ENCODE results near the gene MTCL3.
A peak's percentile ranks its signal among the peaks of the same experiment; 100 is the strongest.

The MTCL3 gene

DNA sequence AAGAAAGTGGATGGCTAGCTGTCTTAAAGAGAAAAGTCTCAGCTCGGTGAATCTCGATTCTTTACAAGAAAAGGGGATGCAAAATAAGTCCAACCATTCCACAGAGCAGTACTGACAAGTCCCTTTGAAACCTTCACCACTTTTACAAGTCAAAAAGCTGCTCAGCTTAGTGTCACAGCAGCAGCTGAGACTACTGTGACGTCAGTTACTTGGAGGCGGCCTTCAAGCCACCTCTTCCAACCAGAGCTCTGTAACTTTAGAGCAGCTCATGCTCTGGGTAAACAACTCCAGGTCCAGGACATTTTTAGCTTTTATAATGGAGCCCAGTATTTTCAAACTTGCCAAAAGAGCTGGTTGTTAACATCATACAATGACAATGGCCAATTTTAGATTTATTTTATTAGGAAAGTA lies 59.9 kb downstream of the MTCL3 start, which contains the start of gene KIAA0408:
Gene KIAA0408 (minus strand): TSS at position 159 of the 411 bp plus-strand sequence. CDS start 5,408 bp downstream, outside the sequence.
- Histone ChIP-seq H3K4me3 (peak within 1 kb of the TSS; percentile 54), H3K9ac (ENCODE audit: insufficient read length) (peak within 1 kb of the TSS; percentile 7), H3K36me3 (ENCODE audit: insufficient read depth, low read length) (no peaks in the 10 kb centered on the region), H3K9me3 (ENCODE audit: low read depth, low read length) (no peaks in the 10 kb centered on the region), H3K27ac (peak within 1 kb of the TSS; percentile 80)
- DNase-seq (ENCODE audit: low read depth, low spot score): no peak
- TF ChIP-seq EZH2 (IDR thresholded peaks at IDR 0.05) (no peak), FOXP2 (optimal IDR thresholded peaks at IDR 0.05; ENCODE audit: control extremely low read depth, extremely low read length, insufficient read depth) (no peak), POLR2AphosphoS5 (IDR thresholded peaks at IDR 0.05; ENCODE audit: borderline replicate concordance, low read depth, low read length) (no peak)

DNA sequence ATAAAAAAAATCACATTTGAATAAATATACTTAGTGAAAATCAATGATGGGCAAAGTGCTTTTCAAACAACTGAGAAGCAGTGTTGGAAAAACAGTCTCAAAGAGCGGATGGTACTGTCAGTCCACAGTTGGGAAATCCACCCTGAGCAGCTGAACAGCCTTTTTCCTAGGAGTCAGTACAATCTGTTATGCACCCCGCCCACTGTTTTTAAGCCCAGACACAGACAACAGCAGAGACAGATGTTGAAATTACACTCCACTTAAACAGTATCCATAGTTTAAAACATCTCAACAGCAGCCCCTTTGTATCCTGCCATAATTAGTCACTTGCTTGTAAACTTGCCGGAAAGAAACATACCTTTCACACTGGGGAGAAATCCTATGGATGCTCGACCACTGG lies 60.3 kb downstream of the MTCL3 start:
- no peak for TF ChIP-seq FOXP2 (optimal IDR thresholded peaks at IDR 0.05; ENCODE audit: control extremely low read depth, extremely low read length, insufficient read depth)
- Histone ChIP-seq H3K36me3 (ENCODE audit: insufficient read depth, low read length) (no peaks in the 10 kb centered on the region), H3K9me3 (ENCODE audit: low read depth, low read length) (no peaks in the 10 kb centered on the region), H3K4me3 (peak overlapping the region; percentile 54), H3K9ac (ENCODE audit: insufficient read length) (peak overlapping the region; percentile 7), H3K27ac (peak overlapping the region; percentile 80)
- no peak for DNase-seq (ENCODE audit: low read depth, low spot score)

GRCh38 chr6:127458222-127458621 lies 60.9 kb downstream of the MTCL3 start:
- peak overlapping the region; percentile 54 for H3K4me3 ChIP-seq
- H3K9ac ChIP-seq (ENCODE audit: insufficient read length): peak overlapping the region; percentile 7
- H3K27ac ChIP-seq: peak overlapping the region; percentile 80
- TF ChIP-seq POLR2AphosphoS5 (IDR thresholded peaks at IDR 0.05; ENCODE audit: borderline replicate concordance, low read depth, low read length): peak; percentile 43; the same call in 1 of the 2 replicates
- no peak for TF ChIP-seq FOXP2 (optimal IDR thresholded peaks at IDR 0.05; ENCODE audit: control extremely low read depth, extremely low read length, insufficient read depth)
- H3K9me3 ChIP-seq (ENCODE audit: low read depth, low read length): no peaks in the 10 kb centered on the region
- no peaks in the 10 kb centered on the region for H3K36me3 ChIP-seq (ENCODE audit: insufficient read depth, low read length)
- DNase-seq (ENCODE audit: low read depth, low spot score): no peak

GRCh38 chr6:127457456-127458064 lies 61.6 kb downstream of the MTCL3 start:
- Histone ChIP-seq H3K9me3 (ENCODE audit: low read depth, low read length) (no peaks in the 10 kb centered on the region), H3K36me3 (ENCODE audit: insufficient read depth, low read length) (no peaks in the 10 kb centered on the region), H3K9ac (ENCODE audit: insufficient read length) (no peak overlapping the region), H3K4me3 (peak overlapping the region; percentile 54), H3K27ac (peak overlapping the region; percentile 80)
- TF ChIP-seq EZH2 (IDR thresholded peaks at IDR 0.05) (no peak), POLR2AphosphoS5 (IDR thresholded peaks at IDR 0.05; ENCODE audit: borderline replicate concordance, low read depth, low read length) (no peak), FOXP2 (optimal IDR thresholded peaks at IDR 0.05; ENCODE audit: control extremely low read depth, extremely low read length, insufficient read depth) (no peak)
- DNase-seq (ENCODE audit: low read depth, low spot score): no peak

DNA sequence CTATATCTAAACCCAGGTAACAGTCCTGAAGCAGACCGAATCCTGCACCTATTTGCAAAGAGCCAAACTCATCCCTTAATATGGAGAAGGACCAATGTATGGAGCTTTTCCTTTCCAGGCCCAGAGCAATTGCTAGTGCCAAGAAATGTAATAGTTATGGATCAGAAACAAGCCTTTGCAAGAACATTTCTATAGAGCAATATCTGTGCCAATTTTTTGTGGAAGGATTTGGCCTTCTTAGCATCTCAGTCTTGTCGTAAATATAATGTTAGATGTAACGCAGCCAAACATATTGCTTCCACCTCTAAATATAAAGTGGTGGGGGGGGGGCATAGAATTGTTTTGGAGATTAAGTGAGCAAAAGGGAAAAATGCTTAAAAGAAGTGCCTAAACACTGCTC lies 62.7 kb downstream of the MTCL3 start:
- H3K4me3 ChIP-seq: no peak overlapping the region
- H3K27ac ChIP-seq: peak overlapping the region; percentile 80
- no peaks in the 10 kb centered on the region for H3K36me3 ChIP-seq (ENCODE audit: insufficient read depth, low read length)
- TF ChIP-seq FOXP2 (optimal IDR thresholded peaks at IDR 0.05; ENCODE audit: control extremely low read depth, extremely low read length, insufficient read depth) (no peak), EZH2 (IDR thresholded peaks at IDR 0.05) (no peak), POLR2AphosphoS5 (IDR thresholded peaks at IDR 0.05; ENCODE audit: borderline replicate concordance, low read depth, low read length) (no peak)
- no peaks in the 10 kb centered on the region for H3K9me3 ChIP-seq (ENCODE audit: low read depth, low read length)
- H3K9ac ChIP-seq (ENCODE audit: insufficient read length): no peak overlapping the region
- no peak for DNase-seq (ENCODE audit: low read depth, low spot score)

GRCh38 chr6:127453845-127454619 lies 65.1 kb downstream of the MTCL3 start:
- no peak for TF ChIP-seq POLR2AphosphoS5 (IDR thresholded peaks at IDR 0.05; ENCODE audit: borderline replicate concordance, low read depth, low read length)
- TF ChIP-seq EZH2 (IDR thresholded peaks at IDR 0.05): no peak
- TF ChIP-seq FOXP2 (optimal IDR thresholded peaks at IDR 0.05; ENCODE audit: control extremely low read depth, extremely low read length, insufficient read depth): no peak
- Histone ChIP-seq H3K27ac (peak overlapping the region; percentile 90), H3K9me3 (ENCODE audit: low read depth, low read length) (no peaks in the 10 kb centered on the region), H3K36me3 (ENCODE audit: insufficient read depth, low read length) (peaks cover 6% of the 10 kb centered on the region; the same call in 1 of the 2 replicates), H3K9ac (ENCODE audit: insufficient read length) (peak overlapping the region; percentile 60), H3K4me3 (peak overlapping the region; percentile 53)
- DNase-seq (ENCODE audit: low read depth, low spot score): no peak

DNA sequence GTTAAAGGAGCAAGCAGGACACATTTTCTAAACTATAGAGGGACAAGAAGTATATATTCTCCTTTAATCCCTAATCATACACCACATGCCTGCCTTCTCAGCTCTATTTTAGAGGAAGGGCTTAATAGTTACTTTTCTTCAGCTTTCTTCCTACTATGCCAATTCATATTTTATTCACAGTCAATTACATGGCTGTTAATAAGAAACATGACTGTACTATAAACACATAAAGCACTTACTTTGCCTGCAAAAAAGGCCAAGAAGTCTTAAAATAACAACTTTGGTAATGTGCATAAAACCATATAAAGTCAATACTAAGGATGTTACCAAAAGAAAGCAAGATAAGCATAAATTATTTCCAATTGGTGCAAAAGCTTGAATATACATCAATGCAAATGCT lies 66.3 kb downstream of the MTCL3 start:
- DNase-seq (ENCODE audit: low read depth, low spot score): no peak
- H3K36me3 ChIP-seq (ENCODE audit: insufficient read depth, low read length): peaks cover 9% of the 10 kb centered on the region; the same call in 1 of the 2 replicates
- no peaks in the 10 kb centered on the region for H3K9me3 ChIP-seq (ENCODE audit: low read depth, low read length)
- no peak overlapping the region for H3K9ac ChIP-seq (ENCODE audit: insufficient read length)
- peak overlapping the region; percentile 53; the same call in 1 of the 2 replicates for H3K4me3 ChIP-seq
- TF ChIP-seq EZH2 (IDR thresholded peaks at IDR 0.05) (no peak), FOXP2 (optimal IDR thresholded peaks at IDR 0.05; ENCODE audit: control extremely low read depth, extremely low read length, insufficient read depth) (no peak), POLR2AphosphoS5 (IDR thresholded peaks at IDR 0.05; ENCODE audit: borderline replicate concordance, low read depth, low read length) (no peak)
- H3K27ac ChIP-seq: peak overlapping the region; percentile 90; the same call in 1 of the 2 replicates

- TF ChIP-seq POLR2AphosphoS5 (IDR thresholded peaks at IDR 0.05; ENCODE audit: borderline replicate concordance, low read depth, low read length) (no peak), EZH2 (IDR thresholded peaks at IDR 0.05) (no peak), FOXP2 (optimal IDR thresholded peaks at IDR 0.05; ENCODE audit: control extremely low read depth, extremely low read length, insufficient read depth) (no peak)
- Histone ChIP-seq H3K9me3 (ENCODE audit: low read depth, low read length) (no peaks in the 10 kb centered on the region), H3K9ac (ENCODE audit: insufficient read length) (no peak overlapping the region), H3K36me3 (ENCODE audit: insufficient read depth, low read length) (peaks cover 13% of the 10 kb centered on the region; the same call in 1 of the 2 replicates), H3K4me3 (no peak overlapping the region), H3K27ac (no peak overlapping the region)
- DNase-seq (ENCODE audit: low read depth, low spot score): no peak
Measured at GRCh38 chr6:127451388-127451787, 67.7 kb downstream of the MTCL3 start.

All from SK-N-MC (cell line).